Colon (tissue), 2 donors: Measurements from ENCODE around the gene DNAJA4.

Source experiments
- FAIRE-seq: peaks from 2 replicates; lab custom pipeline; 2012; peaks lifted over from hg19 to GRCh38; lab: Jason Lieb, UNC
- donor health status: control.
- donor health status: control.

DNAJA4 gene

GRCh38 chr15:78280319-78281072 lies 16.1 kb downstream of the DNAJA4 start:
- no peak for FAIRE-seq

GRCh38 chr15:78282324-78282723 lies 18.0 kb downstream of the DNAJA4 start:
- no peak for FAIRE-seq

GRCh38 chr15:78284758-78285157 lies 20.4 kb downstream of the DNAJA4 start:
- no peak for FAIRE-seq

- no peak for FAIRE-seq
Measured at GRCh38 chr15:78290222-78290621, 25.9 kb downstream of the DNAJA4 start.

- FAIRE-seq = no peak
Measured at GRCh38 chr15:78291052-78291451, 26.7 kb downstream of the DNAJA4 start.

- FAIRE-seq = no peak
Measured at GRCh38 chr15:78291698-78292097, 27.3 kb downstream of the DNAJA4 start.

GRCh38 chr15:78292219-78292618 lies 27.9 kb downstream of the DNAJA4 start:
- no peak for FAIRE-seq

GRCh38 chr15:78299101-78299930 lies 35.0 kb downstream of the DNAJA4 start, which contains the start of gene SKIC8:
SKIC8 (minus strand) TSS chr15:78299609; CDS start chr15:78295686, 3,923 bp downstream.
- no peak for FAIRE-seq

GRCh38 chr15:78301326-78301725 lies 37.0 kb downstream of the DNAJA4 start:
- FAIRE-seq = no peak

- FAIRE-seq = no peak
Measured at GRCh38 chr15:78301828-78302227, 37.5 kb downstream of the DNAJA4 start.

GRCh38 chr15:78302579-78303312 lies 38.4 kb downstream of the DNAJA4 start:
- FAIRE-seq = no peak

- no peak for FAIRE-seq
Measured at GRCh38 chr15:78304216-78305066, 40.1 kb downstream of the DNAJA4 start.

GRCh38 chr15:78306176-78306774 lies 41.9 kb downstream of the DNAJA4 start:
- FAIRE-seq = no peak

- FAIRE-seq = no peak
Measured at GRCh38 chr15:78307976-78308375, 43.6 kb downstream of the DNAJA4 start.

GRCh38 chr15:78308422-78309032 lies 44.2 kb downstream of the DNAJA4 start:
- no peak for FAIRE-seq

- no peak for FAIRE-seq
Measured at GRCh38 chr15:78311292-78311691, 46.9 kb downstream of the DNAJA4 start.

GRCh38 chr15:78312536-78312935 lies 48.2 kb downstream of the DNAJA4 start:
- no peak for FAIRE-seq

- FAIRE-seq = no peak
Measured at GRCh38 chr15:78312957-78313356, 48.6 kb downstream of the DNAJA4 start.

GRCh38 chr15:78313383-78313782 lies 49.0 kb downstream of the DNAJA4 start:
- FAIRE-seq = no peak

- FAIRE-seq = no peak
Measured at GRCh38 chr15:78314181-78314581, 49.8 kb downstream of the DNAJA4 start.
